Thyroid gland (tissue), 4 donors: ENCODE data around the gene VSTM4.

Experiments
- CTCF ChIP-seq, 6 experiments: fragments of 200-600 bp in 3 of 6; fragments of 450-650 bp in 3 of 6; sonication (generic) in 3 of 6; IDR thresholded peaks; one replicate each; pipeline ENCODE4 v1.5.1; 2016 to 2019; ENCODE audit warnings: antibody characterized with exemption in 6 of 6, mild to moderate bottlenecking in 2 of 6, inconsistent platforms in 1 of 6, moderate library complexity in 1 of 6
- POLR2A ChIP-seq, 2 donors: fragments of 450-650 bp; IDR thresholded peaks; one replicate each; pipeline ENCODE4 v1.6.1; 2017; ENCODE audit warnings: antibody characterized with exemption in 2 of 2, mild to moderate bottlenecking in 2 of 2, moderate library complexity in 1 of 2

GRCh38 chr10:49007129-49007528 lies 108.2 kb downstream of the VSTM4 start:
- TF ChIP-seq CTCF (IDR thresholded peaks at IDR 0.05) (no peak), POLR2A (IDR thresholded peaks at IDR 0.05) (no peak)
